HCT116 (cell line): ENCODE results near the gene INO80C. TPM values are rescaled to one million over a fixed set of nuclear protein-coding genes. Genes with fewer than 3 reads are reported as not detected.

ENCODE experiments used
- ATAC-seq: fragments of 200-7000 bp; cut with Tn5 transposase; 2 replicates; pipeline ENCODE4 v1.9.1; 2020; ENCODE audit warnings: mild to moderate bottlenecking, moderate library complexity
- BruUV-seq: library from RNA; stranded (reverse); fragments of 400-500 nt; replicated peaks from 2 replicates; lab custom pipeline; 2021; lab: Mats Ljungman, UMichigan
- CTCF ChIA-PET: fragments of 300-600 bp; sonication (Branson Sonifier 250); formaldehyde crosslinking; loops from one replicate; lab custom pipeline; 2021; ENCODE audit warnings: antibody characterized with exemption; lab: Charles Lee
- POLR2A ChIA-PET: fragments of 300-600, 350-600 bp; sonication (Branson Sonifier 250); formaldehyde crosslinking; loops from one replicate; lab custom pipeline; 2021; ENCODE audit warnings: antibody characterized with exemption; lab: Charles Lee
- RAD21 ChIA-PET, 2 experiments: fragments of 300-600 bp; sonication (Branson Sonifier 250); formaldehyde crosslinking; loops; one replicate each; lab custom pipeline; 2023; ENCODE audit warnings: low total read pairs in 2 of 2; ENCODE audit not compliant: uncharacterized antibody in 2 of 2, unreplicated experiment in 2 of 2, low non-redundant PET in 1 of 2; lab: Charles Lee
- DNase-seq: peaks from one replicate; pipeline ENCODE4 v3.0.0-alpha.2; 2010; ENCODE audit warnings: low read depth, low spot score
- H2AFZ ChIP-seq: fragments of 200-600 bp; shearing (Covaris generic), sonication (generic); 2 replicates; pipeline ENCODE4 v1.6.1; 2017; ENCODE audit warnings: low read depth, mixed run types, mixed read lengths, antibody characterized with exemption, low read length; ENCODE audit not compliant: poor library complexity, severe bottlenecking
- H3K27ac ChIP-seq: 2 replicates; pipeline ENCODE4 v1.5.1; 2012; ENCODE audit warnings: low read depth, low read length
- H3K27me3 ChIP-seq: fragments of 200-600 bp; sonication (generic); 2 replicates; pipeline ENCODE4 v1.6.1; 2016; ENCODE audit warnings: mixed run types, low read length, mixed read lengths; ENCODE audit not compliant: insufficient read depth
- H3K36me3 ChIP-seq, 2 experiments: fragments of 200-500 bp in 1 of 2; fragments of 200-600 bp in 1 of 2; sonication (Bioruptor generic) in 1 of 2; sonication (generic) in 1 of 2; 2 replicates each; pipeline versions ENCODE4 v1.5.1 to v1.6.1; 2014 to 2016; ENCODE audit warnings: low read length in 2 of 2, inconsistent platforms in 1 of 2, mixed read lengths in 1 of 2, mixed run types in 1 of 2; ENCODE audit not compliant: insufficient read depth in 2 of 2, control insufficient read depth in 1 of 2
- H3K4me1 ChIP-seq, 2 experiments: fragments of 200-600 bp in 1 of 2; sonication (generic) in 1 of 2; 2 replicates each; pipeline versions ENCODE4 v1.5.1 to v1.6.1; 2012 to 2017; ENCODE audit warnings: low read length in 2 of 2, inconsistent platforms in 1 of 2, mild to moderate bottlenecking in 1 of 2, mixed read lengths in 1 of 2, mixed run types in 1 of 2, moderate library complexity in 1 of 2; ENCODE audit not compliant: insufficient read depth in 2 of 2, control insufficient read depth in 1 of 2
- H3K4me2 ChIP-seq: fragments of 200-600 bp; sonication (generic); 2 replicates; pipeline ENCODE4 v1.6.1; 2017; ENCODE audit warnings: mixed run types, low read length, mixed read lengths
- H3K4me3 ChIP-seq, 2 experiments: fragments of 200-600 bp in 1 of 2; sonication (generic) in 1 of 2; replicated peaks in 1 of 2; 2 replicates each; pipeline ENCODE4 v1.5.1; 2011 to 2016; ENCODE audit warnings: low read length in 2 of 2, control low read depth in 1 of 2, low read depth in 1 of 2, mild to moderate bottlenecking in 1 of 2, mixed read lengths in 1 of 2, mixed run types in 1 of 2
- H3K79me2 ChIP-seq: fragments of 200-600 bp; sonication (generic); 2 replicates; pipeline ENCODE4 v1.6.1; 2017; ENCODE audit warnings: mild to moderate bottlenecking, mixed run types, low read length, moderate library complexity, mixed read lengths; ENCODE audit not compliant: insufficient read depth
- H3K9ac ChIP-seq: fragments of 200-600 bp; sonication (generic); 2 replicates; pipeline ENCODE4 v1.6.1; 2016; ENCODE audit warnings: low read length, mixed read lengths
- H3K9me2 ChIP-seq: fragments of 200-600 bp; sonication (generic), shearing (Covaris generic); 2 replicates; pipeline ENCODE4 v1.6.1; 2017; ENCODE audit warnings: mixed run types, mild to moderate bottlenecking, moderate library complexity; ENCODE audit not compliant: insufficient read depth
- H3K9me3 ChIP-seq, 2 experiments: fragments of 200-500 bp in 1 of 2; fragments of 200-600 bp in 1 of 2; sonication (Bioruptor generic) in 1 of 2; sonication (generic) in 1 of 2; 2 replicates each; pipeline ENCODE4 v1.6.1; 2014 to 2017; ENCODE audit warnings: low read length in 2 of 2, mixed read lengths in 2 of 2, inconsistent platforms in 1 of 2, low read depth in 1 of 2, mild to moderate bottlenecking in 1 of 2, mixed run types in 1 of 2, moderate library complexity in 1 of 2; ENCODE audit not compliant: control insufficient read depth in 1 of 2, insufficient read depth in 1 of 2
- H4K20me1 ChIP-seq: fragments of 200-600 bp; sonication (generic), shearing (Covaris generic); 2 replicates; pipeline ENCODE4 v1.6.1; 2017; ENCODE audit warnings: mixed run types, mild to moderate bottlenecking, moderate library complexity; ENCODE audit not compliant: insufficient read depth
- ATF3 ChIP-seq: IDR thresholded peaks from 2 replicates; pipeline ENCODE4 v1.6.1; 2012
- CBX3 ChIP-seq: IDR thresholded peaks from 2 replicates; pipeline ENCODE4 v1.6.1; 2012; ENCODE audit warnings: low read depth
- CTCF ChIP-seq, 3 experiments: fragments of 200-600 bp in 1 of 3; sonication (generic) in 1 of 3; IDR thresholded peaks in 2 of 3; conservative IDR thresholded peaks in 1 of 3; 2 replicates each; pipeline ENCODE4 v1.5.1; 2012 to 2017; ENCODE audit warnings: low read depth in 2 of 3, low read length in 2 of 3, antibody characterized with exemption in 1 of 3, borderline replicate concordance in 1 of 3, control low read depth in 1 of 3, mild to moderate bottlenecking in 1 of 3, mixed read lengths in 1 of 3, mixed run types in 1 of 3, moderate library complexity in 1 of 3; ENCODE audit not compliant: insufficient read depth in 1 of 3
- EGR1 ChIP-seq: IDR thresholded peaks from 2 replicates; pipeline ENCODE4 v1.6.1; 2012; ENCODE audit warnings: low read depth
- ELF1 ChIP-seq: IDR thresholded peaks from 2 replicates; pipeline ENCODE4 v1.6.1; 2012; ENCODE audit warnings: low read depth, borderline replicate concordance
- EZH2 ChIP-seq: fragments of 200-600 bp; sonication (generic); IDR thresholded peaks from 2 replicates; pipeline ENCODE4 v1.6.1; 2017; ENCODE audit warnings: antibody characterized with exemption, mixed run types
- EZH2phosphoT487 ChIP-seq: fragments of 200-600 bp; IDR thresholded peaks from 2 replicates; pipeline ENCODE4 v1.6.1; 2018; ENCODE audit warnings: antibody characterized with exemption, borderline replicate concordance
- POLR2A ChIP-seq: IDR thresholded peaks from 2 replicates; pipeline ENCODE4 v1.7.0; 2011; ENCODE audit warnings: borderline replicate concordance; ENCODE audit not compliant: insufficient read depth, insufficient read length; ENCODE audit errors: extremely low read depth
- POLR2AphosphoS5 ChIP-seq: IDR thresholded peaks from 2 replicates; pipeline ENCODE4 v1.6.1; 2011; ENCODE audit warnings: mild to moderate bottlenecking, low read depth, low read length, moderate library complexity
- SRF ChIP-seq: IDR thresholded peaks from 2 replicates; pipeline ENCODE4 v1.6.1; 2012; ENCODE audit warnings: low read depth
- intact Hi-C: fragments of 100-400 bp; cut with micrococcal nuclease; formaldehyde crosslinking; loops from 2 replicates; pipeline ENCODE4 v1.10.0; 2022
- total RNA-seq: library from RNA; stranded (reverse); gene quantifications from one replicate; pipeline ENCODE4 v1.2.1, GENCODE V29; 2021; ENCODE audit not compliant: unreplicated experiment

Gene INO80C
- total RNA-seq, 1 experiment from 2014 or later, result 30.7 TPM

- Histone ChIP-seq H3K79me2 (peaks cover 6% of the 10 kb centered on the region), H3K27me3 (no peaks in the 10 kb centered on the region), H3K36me3 (no peaks in the 10 kb centered on the region), H3K9ac (peak overlapping the region; percentile 47), H4K20me1 (no peaks in the 10 kb centered on the region), H3K4me3 (no peak overlapping the region; a peak in 1 of 4 replicates), H3K4me2 (peak overlapping the region; percentile 62), H3K4me1 (peaks cover 40 to 46% of the 10 kb centered on the region in 2 experiments), H3K9me3 (no peaks in the 10 kb centered on the region)
- RAD21 ChIA-PET, result no interaction called here
- DNase-seq, result no peak
- CTCF ChIA-PET, result no interaction called here
- peak; percentile 61; the same call in 1 of the 2 replicates for TF ChIP-seq SRF
- TF ChIP-seq ELF1, result no peak
- TF ChIP-seq, all 23 proteins: peak for 1
- Histone ChIP-seq H3K9me2 (no peaks in the 10 kb centered on the region), H3K27ac (peak overlapping the region; percentile 63; the same call in 1 of the 2 replicates), H2AFZ (no peak overlapping the region)
- POLR2A ChIA-PET, result interaction anchor here (0.6 to 2.3 kb wide), 2 partner anchors 18 to 264 kb away, joined by 6 to 17 read pairs; partner anchors contain the start of gene INO80C
- BruUV-seq, result no TSS peak
- intact Hi-C loops, result no loop called here
- ATAC-seq, result peak; percentile 31; the same call in 1 of the 2 replicates
Observed at GRCh38 chr18:35479911-35480586, 17.7 kb downstream of the INO80C start.

- Histone ChIP-seq H3K4me1 (peaks cover 40 to 46% of the 10 kb centered on the region in 2 experiments), H2AFZ (no peak overlapping the region), H3K36me3 (no peaks in the 10 kb centered on the region; a peak in 1 of 4 replicates), H3K9me2 (no peaks in the 10 kb centered on the region), H3K9ac (peak overlapping the region; percentile 47), H3K4me3 (peak overlapping the region in 1 of 2 experiments; percentile 36; a peak in 3 of 4 replicates), H3K27me3 (no peaks in the 10 kb centered on the region), H4K20me1 (no peaks in the 10 kb centered on the region), H3K9me3 (no peaks in the 10 kb centered on the region), H3K27ac (peak overlapping the region; percentile 63; the same call in 1 of the 2 replicates), H3K79me2 (peaks cover 6% of the 10 kb centered on the region; the same call in 1 of the 2 replicates), H3K4me2 (peak overlapping the region; percentile 62)
- ChIA-PET POLR2A (interaction anchor here (0.7 to 2.3 kb wide), 4 partner anchors 9 to 23 kb away, joined by 4 to 17 read pairs (median 4); partner anchors contain the start of gene INO80C), RAD21 (interaction anchor here in 1 of 2 experiments (0.5 kb wide), 1 partner anchor 612 kb away, joined by 3 read pairs; no protein-coding TSS in a partner anchor), CTCF (interaction anchor here (1.0 to 1.5 kb wide), 2 partner anchors 16 to 71 kb away, joined by 4 to 5 read pairs; no protein-coding TSS in a partner anchor)
- intact Hi-C loops, result loop anchor here (1.0 kb wide), 1 partner anchor 19 kb away; the partner anchor contains the start of gene INO80C
- BruUV-seq, result TSS peak; percentile 85
- peak; percentile 95 for DNase-seq
- peak; percentile 96 for ATAC-seq
- TF ChIP-seq POLR2A (no peak), CTCF (IDR thresholded peaks at IDR 0.05 in 2 of 3, conservative IDR thresholded peaks at IDR 0.05 in 1 of 3; ENCODE audit: borderline replicate concordance in 1 of 3, insufficient read depth in 1 of 3, low read depth in 2 of 3, low read length in 2 of 3) (no peak; a peak in 1 of 6 replicates), POLR2AphosphoS5 (peak; percentile 64), CBX3 (peak; percentile 85; the same call in 1 of the 2 replicates), EZH2phosphoT487 (no peak), EZH2 (no peak), ATF3 (peak; percentile 80), EGR1 (no peak)
Observed at GRCh38 chr18:35478520-35479435, 19.0 kb downstream of the INO80C start.
